Measurements from ENCODE around the gene GMDS.

GMDS gene

DNA sequence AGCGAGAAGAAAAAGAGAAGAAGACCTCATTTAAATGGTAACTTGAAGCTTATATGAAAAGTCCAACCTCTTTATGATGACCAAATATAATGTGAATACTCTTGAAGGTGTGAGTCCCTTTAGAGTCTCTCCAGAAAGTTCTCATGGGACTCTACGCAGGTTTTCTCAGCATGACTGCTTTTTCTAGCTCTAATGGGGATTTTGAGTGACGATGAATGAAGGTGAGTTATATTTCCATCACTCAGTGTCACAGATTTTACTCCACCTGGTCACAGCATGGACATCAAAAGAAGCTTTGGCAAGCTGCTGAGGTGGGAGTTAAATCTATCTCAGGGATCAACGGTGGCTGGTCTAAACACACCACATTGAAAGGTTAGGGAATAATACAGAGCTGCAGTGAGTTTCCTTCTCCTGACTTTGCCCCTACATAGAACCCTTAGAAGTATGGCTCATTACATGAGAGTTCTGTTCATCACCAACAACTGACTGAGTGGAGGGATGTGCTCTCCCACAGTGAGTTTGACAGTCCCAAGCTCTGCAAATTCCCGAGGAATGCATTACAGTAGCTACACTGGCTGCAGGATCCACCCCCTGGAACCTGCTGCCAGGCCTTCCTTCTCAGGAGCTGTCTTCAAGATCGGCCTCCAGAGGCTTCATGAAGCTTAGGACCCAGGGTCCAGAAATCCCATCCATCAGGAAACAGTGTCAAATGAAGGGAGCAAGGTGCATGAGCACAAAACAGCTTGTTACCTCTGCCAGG lies 508.9 kb downstream of the GMDS start:
- H3K27ac ChIP-seq (ENCODE audit: low read length), result no peak overlapping the region
- no peak for TF ChIP-seq CTCF (IDR thresholded peaks at IDR 0.05; ENCODE audit: low read length)
- peaks cover 6% of the 10 kb centered on the region; the same call in 1 of the 2 replicates for H3K4me1 ChIP-seq (ENCODE audit: low read length)

GRCh38 chr6:1735239-1735803 lies 510.1 kb downstream of the GMDS start:
- no peak overlapping the region for H3K4me3 ChIP-seq (ENCODE audit: low read length)
- H3K27ac ChIP-seq (ENCODE audit: low read length), result no peak overlapping the region

More for the DNA sequence above, 508.9 kb downstream of the GMDS start:
- Histone ChIP-seq H3K9ac (ENCODE audit: low read length) (no peak overlapping the region), H3K9me2 (replicated peaks; ENCODE audit: insufficient read depth, low read length) (no peaks in the 10 kb centered on the region), H3K4me3 (ENCODE audit: low read length) (no peak overlapping the region), H3K4me2 (ENCODE audit: low read depth, low read length) (no peak overlapping the region), H3F3A (ENCODE audit: insufficient read depth, low read length) (no peaks in the 10 kb centered on the region), H3K9me3 (replicated peaks; ENCODE audit: insufficient read depth, low read length) (no peaks in the 10 kb centered on the region), H2AFZ (ENCODE audit: low read length) (no peak overlapping the region), H4K20me1 (ENCODE audit: insufficient read depth, low read length) (no peaks in the 10 kb centered on the region), H3K36me3 (replicated peaks; ENCODE audit: insufficient read depth, low read length) (no peaks in the 10 kb centered on the region), H3K27me3 (replicated peaks; ENCODE audit: insufficient read depth, low read length) (no peaks in the 10 kb centered on the region), H3K79me2 (ENCODE audit: low read length) (no peaks in the 10 kb centered on the region)
- no peak for DNase-seq

GRCh38 chr6:1730882-1731281 lies 514.5 kb downstream of the GMDS start:
- Histone ChIP-seq H3F3A (ENCODE audit: insufficient read depth, low read length) (no peaks in the 10 kb centered on the region), H3K9me2 (replicated peaks; ENCODE audit: insufficient read depth, low read length) (no peaks in the 10 kb centered on the region), H3K27me3 (replicated peaks; ENCODE audit: insufficient read depth, low read length) (no peaks in the 10 kb centered on the region), H3K9ac (ENCODE audit: low read length) (no peak overlapping the region), H3K9me3 (replicated peaks; ENCODE audit: insufficient read depth, low read length) (no peaks in the 10 kb centered on the region), H3K4me2 (ENCODE audit: low read depth, low read length) (no peak overlapping the region), H3K27ac (ENCODE audit: low read length) (no peak overlapping the region), H3K79me2 (ENCODE audit: low read length) (no peaks in the 10 kb centered on the region), H3K4me3 (ENCODE audit: low read length) (no peak overlapping the region), H2AFZ (ENCODE audit: low read length) (no peak overlapping the region), H3K4me1 (ENCODE audit: low read length) (no peaks in the 10 kb centered on the region), H3K36me3 (replicated peaks; ENCODE audit: insufficient read depth, low read length) (no peaks in the 10 kb centered on the region), H4K20me1 (ENCODE audit: insufficient read depth, low read length) (no peaks in the 10 kb centered on the region)
- TF ChIP-seq EZH2phosphoT487 (IDR thresholded peaks at IDR 0.05; ENCODE audit: low read length) (no peak), EZH2 (optimal IDR thresholded peaks at IDR 0.05; ENCODE audit: low read depth, low read length) (no peak), CTCF (IDR thresholded peaks at IDR 0.05; ENCODE audit: low read length) (no peak)
- DNase-seq, result no peak

More at GRCh38 chr6:1735239-1735803, 510.1 kb downstream of the GMDS start:
- H3K79me2 ChIP-seq (ENCODE audit: low read length), result no peaks in the 10 kb centered on the region
- H2AFZ ChIP-seq (ENCODE audit: low read length), result no peak overlapping the region
- no peaks in the 10 kb centered on the region for H4K20me1 ChIP-seq (ENCODE audit: insufficient read depth, low read length)
- H3F3A ChIP-seq (ENCODE audit: insufficient read depth, low read length), result no peaks in the 10 kb centered on the region
- no peaks in the 10 kb centered on the region for H3K36me3 ChIP-seq (replicated peaks; ENCODE audit: insufficient read depth, low read length)
- H3K4me2 ChIP-seq (ENCODE audit: low read depth, low read length), result no peak overlapping the region
- DNase-seq, result no peak
- H3K9ac ChIP-seq (ENCODE audit: low read length), result no peak overlapping the region
- peaks cover 6% of the 10 kb centered on the region; the same call in 1 of the 2 replicates for H3K4me1 ChIP-seq (ENCODE audit: low read length)
- H3K9me3 ChIP-seq (replicated peaks; ENCODE audit: insufficient read depth, low read length), result no peaks in the 10 kb centered on the region
- no peaks in the 10 kb centered on the region for H3K27me3 ChIP-seq (replicated peaks; ENCODE audit: insufficient read depth, low read length)
- TF ChIP-seq EZH2phosphoT487 (IDR thresholded peaks at IDR 0.05; ENCODE audit: low read length) (no peak), EZH2 (optimal IDR thresholded peaks at IDR 0.05; ENCODE audit: low read depth, low read length) (no peak), CTCF (IDR thresholded peaks at IDR 0.05; ENCODE audit: low read length) (no peak)
- H3K9me2 ChIP-seq (replicated peaks; ENCODE audit: insufficient read depth, low read length), result no peaks in the 10 kb centered on the region
